ENCODE data around the gene TUBAL3. TPM values are rescaled to one million over a fixed set of nuclear protein-coding genes. Genes with fewer than 3 reads are reported as not detected.

Gene TUBAL3
- total RNA-seq, 1 experiment from 2014 or later: 0.98 TPM

DNA sequence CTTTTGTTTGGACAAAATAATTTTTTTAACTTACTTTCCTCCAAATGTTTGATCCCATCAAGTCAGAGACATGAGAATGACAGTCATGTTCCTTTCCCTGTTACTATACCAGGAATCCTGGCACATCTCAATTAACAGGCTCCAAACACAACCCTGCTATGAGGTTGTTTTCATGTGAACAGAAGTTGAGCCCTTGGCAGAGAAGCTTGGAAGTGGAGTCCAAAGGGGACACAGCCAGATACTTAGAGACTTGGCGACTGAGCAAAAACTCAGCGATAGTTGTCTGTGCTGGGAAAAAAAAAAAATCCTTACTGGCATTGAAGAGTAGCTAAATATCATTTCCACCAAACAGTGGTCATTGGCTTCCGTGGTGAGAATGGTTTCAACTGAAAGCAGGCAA is 12.8 kb downstream of the TUBAL3 start:
- DNase-seq (ENCODE audit: low read depth, low spot score): no peak
- no TSS peak for BruUV-seq (replicated peaks)
- RAD21 ChIA-PET (ENCODE audit: low non-redundant PET in 1 of 2, low total read pairs in 2 of 2, uncharacterized antibody in 2 of 2, unreplicated experiment in 2 of 2): no interaction called here

More for the DNA sequence above, 12.8 kb downstream of the TUBAL3 start:
- ChIA-PET POLR2A (no interaction called here), CTCF (no interaction called here)
- Histone ChIP-seq H3K4me3 (replicated peaks in 1 of 2; ENCODE audit: low read depth in 1 of 2, low read length in 2 of 2) (no peak overlapping the region), H3K79me2 (ENCODE audit: insufficient read depth, low read length) (no peaks in the 10 kb centered on the region), H2AFZ (ENCODE audit: low read depth, low read length, poor library complexity, severe bottlenecking) (no peak overlapping the region), H3K4me2 (ENCODE audit: low read length) (no peak overlapping the region), H3K27ac (ENCODE audit: low read depth, low read length) (no peak overlapping the region), H3K9me2 (ENCODE audit: insufficient read depth) (no peaks in the 10 kb centered on the region), H3K4me1 (ENCODE audit: control insufficient read depth in 1 of 2, insufficient read depth in 2 of 2, low read length in 2 of 2) (no peaks in the 10 kb centered on the region), H3K9me3 (ENCODE audit: control insufficient read depth in 1 of 2, insufficient read depth in 1 of 2, low read depth in 1 of 2, low read length in 2 of 2) (peaks cover 11 to 16% of the 10 kb centered on the region in 2 experiments; a peak in 3 of 4 replicates), H3K27me3 (ENCODE audit: insufficient read depth, low read length) (no peaks in the 10 kb centered on the region), H3K9ac (ENCODE audit: low read length) (no peak overlapping the region), H3K36me3 (ENCODE audit: control insufficient read depth in 1 of 2, insufficient read depth in 2 of 2, low read length in 2 of 2) (no peaks in the 10 kb centered on the region), H4K20me1 (ENCODE audit: insufficient read depth) (no peaks in the 10 kb centered on the region)
- intact Hi-C loops (cut with micrococcal nuclease): no loop called here
- ATAC-seq: no peak
- TF ChIP-seq EZH2phosphoT487 (IDR thresholded peaks at IDR 0.05; ENCODE audit: borderline replicate concordance) (no peak), JUND (IDR thresholded peaks at IDR 0.05) (no peak), CBX3 (IDR thresholded peaks at IDR 0.05; ENCODE audit: low read depth) (no peak), YY1 (IDR thresholded peaks at IDR 0.05; ENCODE audit: extremely low read depth, insufficient replicate concordance, low read depth, low read length) (no peak), TCF7L2 (IDR thresholded peaks at IDR 0.05; ENCODE audit: borderline replicate concordance, extremely low read depth, insufficient read depth, insufficient read length) (no peak), ELF1 (IDR thresholded peaks at IDR 0.05; ENCODE audit: borderline replicate concordance, low read depth) (no peak), ZFX (IDR thresholded peaks at IDR 0.05) (no peak), SIN3A (IDR thresholded peaks at IDR 0.05; ENCODE audit: low read depth) (no peak), POLR2AphosphoS5 (IDR thresholded peaks at IDR 0.05; ENCODE audit: low read depth, low read length) (no peak), FOSL1 (IDR thresholded peaks at IDR 0.05; ENCODE audit: low read depth) (no peak), SP1 (IDR thresholded peaks at IDR 0.05; ENCODE audit: low read depth) (no peak), RAD21 (IDR thresholded peaks at IDR 0.05; ENCODE audit: low read depth) (no peak), EGR1 (IDR thresholded peaks at IDR 0.05; ENCODE audit: low read depth) (no peak)
- TF ChIP-seq, protein P1, sequence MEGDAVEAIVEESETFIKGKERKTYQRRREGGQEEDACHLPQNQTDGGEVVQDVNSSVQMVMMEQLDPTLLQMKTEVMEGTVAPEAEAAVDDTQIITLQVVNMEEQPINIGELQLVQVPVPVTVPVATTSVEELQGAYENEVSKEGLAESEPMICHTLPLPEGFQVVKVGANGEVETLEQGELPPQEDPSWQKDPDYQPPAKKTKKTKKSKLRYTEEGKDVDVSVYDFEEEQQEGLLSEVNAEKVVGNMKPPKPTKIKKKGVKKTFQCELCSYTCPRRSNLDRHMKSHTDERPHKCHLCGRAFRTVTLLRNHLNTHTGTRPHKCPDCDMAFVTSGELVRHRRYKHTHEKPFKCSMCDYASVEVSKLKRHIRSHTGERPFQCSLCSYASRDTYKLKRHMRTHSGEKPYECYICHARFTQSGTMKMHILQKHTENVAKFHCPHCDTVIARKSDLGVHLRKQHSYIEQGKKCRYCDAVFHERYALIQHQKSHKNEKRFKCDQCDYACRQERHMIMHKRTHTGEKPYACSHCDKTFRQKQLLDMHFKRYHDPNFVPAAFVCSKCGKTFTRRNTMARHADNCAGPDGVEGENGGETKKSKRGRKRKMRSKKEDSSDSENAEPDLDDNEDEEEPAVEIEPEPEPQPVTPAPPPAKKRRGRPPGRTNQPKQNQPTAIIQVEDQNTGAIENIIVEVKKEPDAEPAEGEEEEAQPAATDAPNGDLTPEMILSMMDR (IDR thresholded peaks at IDR 0.05 in 2 of 3, conservative IDR thresholded peaks at IDR 0.05 in 1 of 3; ENCODE audit: borderline replicate concordance in 1 of 3, insufficient read depth in 1 of 3, low read depth in 2 of 3, low read length in 2 of 3): no peak
- TF ChIP-seq, protein P2, sequence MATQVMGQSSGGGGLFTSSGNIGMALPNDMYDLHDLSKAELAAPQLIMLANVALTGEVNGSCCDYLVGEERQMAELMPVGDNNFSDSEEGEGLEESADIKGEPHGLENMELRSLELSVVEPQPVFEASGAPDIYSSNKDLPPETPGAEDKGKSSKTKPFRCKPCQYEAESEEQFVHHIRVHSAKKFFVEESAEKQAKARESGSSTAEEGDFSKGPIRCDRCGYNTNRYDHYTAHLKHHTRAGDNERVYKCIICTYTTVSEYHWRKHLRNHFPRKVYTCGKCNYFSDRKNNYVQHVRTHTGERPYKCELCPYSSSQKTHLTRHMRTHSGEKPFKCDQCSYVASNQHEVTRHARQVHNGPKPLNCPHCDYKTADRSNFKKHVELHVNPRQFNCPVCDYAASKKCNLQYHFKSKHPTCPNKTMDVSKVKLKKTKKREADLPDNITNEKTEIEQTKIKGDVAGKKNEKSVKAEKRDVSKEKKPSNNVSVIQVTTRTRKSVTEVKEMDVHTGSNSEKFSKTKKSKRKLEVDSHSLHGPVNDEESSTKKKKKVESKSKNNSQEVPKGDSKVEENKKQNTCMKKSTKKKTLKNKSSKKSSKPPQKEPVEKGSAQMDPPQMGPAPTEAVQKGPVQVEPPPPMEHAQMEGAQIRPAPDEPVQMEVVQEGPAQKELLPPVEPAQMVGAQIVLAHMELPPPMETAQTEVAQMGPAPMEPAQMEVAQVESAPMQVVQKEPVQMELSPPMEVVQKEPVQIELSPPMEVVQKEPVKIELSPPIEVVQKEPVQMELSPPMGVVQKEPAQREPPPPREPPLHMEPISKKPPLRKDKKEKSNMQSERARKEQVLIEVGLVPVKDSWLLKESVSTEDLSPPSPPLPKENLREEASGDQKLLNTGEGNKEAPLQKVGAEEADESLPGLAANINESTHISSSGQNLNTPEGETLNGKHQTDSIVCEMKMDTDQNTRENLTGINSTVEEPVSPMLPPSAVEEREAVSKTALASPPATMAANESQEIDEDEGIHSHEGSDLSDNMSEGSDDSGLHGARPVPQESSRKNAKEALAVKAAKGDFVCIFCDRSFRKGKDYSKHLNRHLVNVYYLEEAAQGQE (IDR thresholded peaks at IDR 0.05; ENCODE audit: low read depth): no peak
- TF ChIP-seq, protein P3, sequence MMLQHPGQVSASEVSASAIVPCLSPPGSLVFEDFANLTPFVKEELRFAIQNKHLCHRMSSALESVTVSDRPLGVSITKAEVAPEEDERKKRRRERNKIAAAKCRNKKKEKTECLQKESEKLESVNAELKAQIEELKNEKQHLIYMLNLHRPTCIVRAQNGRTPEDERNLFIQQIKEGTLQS (IDR thresholded peaks at IDR 0.05): no peak
- TF ChIP-seq, protein P4, sequence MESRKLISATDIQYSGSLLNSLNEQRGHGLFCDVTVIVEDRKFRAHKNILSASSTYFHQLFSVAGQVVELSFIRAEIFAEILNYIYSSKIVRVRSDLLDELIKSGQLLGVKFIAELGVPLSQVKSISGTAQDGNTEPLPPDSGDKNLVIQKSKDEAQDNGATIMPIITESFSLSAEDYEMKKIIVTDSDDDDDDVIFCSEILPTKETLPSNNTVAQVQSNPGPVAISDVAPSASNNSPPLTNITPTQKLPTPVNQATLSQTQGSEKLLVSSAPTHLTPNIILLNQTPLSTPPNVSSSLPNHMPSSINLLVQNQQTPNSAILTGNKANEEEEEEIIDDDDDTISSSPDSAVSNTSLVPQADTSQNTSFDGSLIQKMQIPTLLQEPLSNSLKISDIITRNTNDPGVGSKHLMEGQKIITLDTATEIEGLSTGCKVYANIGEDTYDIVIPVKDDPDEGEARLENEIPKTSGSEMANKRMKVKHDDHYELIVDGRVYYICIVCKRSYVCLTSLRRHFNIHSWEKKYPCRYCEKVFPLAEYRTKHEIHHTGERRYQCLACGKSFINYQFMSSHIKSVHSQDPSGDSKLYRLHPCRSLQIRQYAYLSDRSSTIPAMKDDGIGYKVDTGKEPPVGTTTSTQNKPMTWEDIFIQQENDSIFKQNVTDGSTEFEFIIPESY (IDR thresholded peaks at IDR 0.05; ENCODE audit: extremely low read depth, insufficient replicate concordance, low read length): no peak
- TF ChIP-seq, protein P5, sequence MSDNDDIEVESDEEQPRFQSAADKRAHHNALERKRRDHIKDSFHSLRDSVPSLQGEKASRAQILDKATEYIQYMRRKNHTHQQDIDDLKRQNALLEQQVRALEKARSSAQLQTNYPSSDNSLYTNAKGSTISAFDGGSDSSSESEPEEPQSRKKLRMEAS (IDR thresholded peaks at IDR 0.05): no peak

All from HCT116 (cell line).